ENCODE results near the gene ESR1.
"Not testable (repeated sequence)": the region's sequence is repeated elsewhere in the genome, so short reads cannot be mapped to it uniquely, and the experiment has no call there.

- TF ChIP-seq, protein P1, sequence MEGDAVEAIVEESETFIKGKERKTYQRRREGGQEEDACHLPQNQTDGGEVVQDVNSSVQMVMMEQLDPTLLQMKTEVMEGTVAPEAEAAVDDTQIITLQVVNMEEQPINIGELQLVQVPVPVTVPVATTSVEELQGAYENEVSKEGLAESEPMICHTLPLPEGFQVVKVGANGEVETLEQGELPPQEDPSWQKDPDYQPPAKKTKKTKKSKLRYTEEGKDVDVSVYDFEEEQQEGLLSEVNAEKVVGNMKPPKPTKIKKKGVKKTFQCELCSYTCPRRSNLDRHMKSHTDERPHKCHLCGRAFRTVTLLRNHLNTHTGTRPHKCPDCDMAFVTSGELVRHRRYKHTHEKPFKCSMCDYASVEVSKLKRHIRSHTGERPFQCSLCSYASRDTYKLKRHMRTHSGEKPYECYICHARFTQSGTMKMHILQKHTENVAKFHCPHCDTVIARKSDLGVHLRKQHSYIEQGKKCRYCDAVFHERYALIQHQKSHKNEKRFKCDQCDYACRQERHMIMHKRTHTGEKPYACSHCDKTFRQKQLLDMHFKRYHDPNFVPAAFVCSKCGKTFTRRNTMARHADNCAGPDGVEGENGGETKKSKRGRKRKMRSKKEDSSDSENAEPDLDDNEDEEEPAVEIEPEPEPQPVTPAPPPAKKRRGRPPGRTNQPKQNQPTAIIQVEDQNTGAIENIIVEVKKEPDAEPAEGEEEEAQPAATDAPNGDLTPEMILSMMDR (IDR thresholded peaks at IDR 0.05): not testable (repeated sequence)
- TF ChIP-seq POLR2A (IDR thresholded peaks at IDR 0.05): not testable (repeated sequence)
These were observed 226.3 kb downstream of the ESR1 start for GRCh38 chr6:152033765-152034164.

Measured in upper lobe of left lung (tissue), 4 donors.